Cardiac fibroblast (primary cell): ENCODE measurements around the gene SNRPE.
"Not testable (repeated sequence)": the region's sequence is repeated elsewhere in the genome, so short reads cannot be mapped to it uniquely, and the experiment has no call there.

Source experiments
- DNase-seq, 2 donors: peaks; one replicate each; pipeline versions ENCODE4 v3.0.0 to v3.0.0-alpha.2; 2010; ENCODE audit warnings: low read depth in 2 of 2
- H3K4me3 ChIP-seq, 2 donors: replicated peaks in 1 of 2; 1 replicate in 1 of 2; 2 replicates in 1 of 2; pipeline ENCODE4 v1.5.1; 2011; ENCODE audit warnings: low read depth in 2 of 2, low read length in 2 of 2, mild to moderate bottlenecking in 2 of 2, moderate library complexity in 1 of 2
- TF ChIP-seq, protein P1 (sequence below): IDR thresholded peaks from one replicate; pipeline ENCODE4 v1.5.1; 2011; ENCODE audit warnings: low read depth, mild to moderate bottlenecking, low read length, inconsistent platforms

SNRPE gene

DNA sequence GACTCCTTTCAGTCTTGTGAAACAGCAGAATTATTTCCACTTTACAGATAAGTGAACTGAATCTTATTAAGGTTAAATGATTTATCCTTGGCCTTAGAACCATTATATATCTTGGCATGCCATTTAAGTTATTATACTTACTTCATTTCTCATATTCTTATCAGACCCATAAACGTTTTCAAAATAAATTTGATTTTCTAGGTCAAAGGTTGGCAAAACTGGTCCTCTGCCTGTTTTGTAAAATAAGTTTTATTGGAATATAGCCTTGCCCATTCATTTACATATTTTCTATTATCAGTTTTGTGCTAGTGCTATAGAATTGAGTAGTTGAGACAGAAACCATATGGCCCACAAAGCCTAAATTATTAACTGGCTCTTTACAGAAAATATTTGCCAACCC, 32.9 kb upstream of the SNRPE start:
- TF ChIP-seq, protein P1, sequence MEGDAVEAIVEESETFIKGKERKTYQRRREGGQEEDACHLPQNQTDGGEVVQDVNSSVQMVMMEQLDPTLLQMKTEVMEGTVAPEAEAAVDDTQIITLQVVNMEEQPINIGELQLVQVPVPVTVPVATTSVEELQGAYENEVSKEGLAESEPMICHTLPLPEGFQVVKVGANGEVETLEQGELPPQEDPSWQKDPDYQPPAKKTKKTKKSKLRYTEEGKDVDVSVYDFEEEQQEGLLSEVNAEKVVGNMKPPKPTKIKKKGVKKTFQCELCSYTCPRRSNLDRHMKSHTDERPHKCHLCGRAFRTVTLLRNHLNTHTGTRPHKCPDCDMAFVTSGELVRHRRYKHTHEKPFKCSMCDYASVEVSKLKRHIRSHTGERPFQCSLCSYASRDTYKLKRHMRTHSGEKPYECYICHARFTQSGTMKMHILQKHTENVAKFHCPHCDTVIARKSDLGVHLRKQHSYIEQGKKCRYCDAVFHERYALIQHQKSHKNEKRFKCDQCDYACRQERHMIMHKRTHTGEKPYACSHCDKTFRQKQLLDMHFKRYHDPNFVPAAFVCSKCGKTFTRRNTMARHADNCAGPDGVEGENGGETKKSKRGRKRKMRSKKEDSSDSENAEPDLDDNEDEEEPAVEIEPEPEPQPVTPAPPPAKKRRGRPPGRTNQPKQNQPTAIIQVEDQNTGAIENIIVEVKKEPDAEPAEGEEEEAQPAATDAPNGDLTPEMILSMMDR = no peak
- DNase-seq = no peak

GRCh38 chr1:203829247-203829646, 32.2 kb upstream of the SNRPE start:
- DNase-seq = peak in 1 of 2 donors; percentile 36

More for the DNA sequence above, 32.9 kb upstream of the SNRPE start:
- H3K4me3 ChIP-seq = no peak overlapping the region

GRCh38 chr1:203835476-203835875, 25.9 kb upstream of the SNRPE start:
- TF ChIP-seq, protein P1 = peak; percentile 8
- no peak for DNase-seq
- H3K4me3 ChIP-seq = no peak overlapping the region

More at GRCh38 chr1:203829247-203829646, 32.2 kb upstream of the SNRPE start:
- not testable (repeated sequence) for H3K4me3 ChIP-seq

GRCh38 chr1:203839081-203839480, 22.3 kb upstream of the SNRPE start:
- H3K4me3 ChIP-seq = no peak overlapping the region
- TF ChIP-seq, protein P1 = no peak

GRCh38 chr1:203840208-203840808, 21.1 kb upstream of the SNRPE start:
- no peak overlapping the region for H3K4me3 ChIP-seq
- TF ChIP-seq, protein P1 = no peak
- DNase-seq = no peak

More at GRCh38 chr1:203839081-203839480, 22.3 kb upstream of the SNRPE start:
- peak; percentile 92 to 95 for DNase-seq

- TF ChIP-seq, protein P1 = no peak
Measured at GRCh38 chr1:203842559-203842876, 18.9 kb upstream of the SNRPE start.

GRCh38 chr1:203843435-203843834, 18.0 kb upstream of the SNRPE start:
- no peak overlapping the region for H3K4me3 ChIP-seq
- no peak for DNase-seq
- TF ChIP-seq, protein P1 = no peak

More at GRCh38 chr1:203842559-203842876, 18.9 kb upstream of the SNRPE start:
- no peak overlapping the region for H3K4me3 ChIP-seq
- no peak for DNase-seq

DNA sequence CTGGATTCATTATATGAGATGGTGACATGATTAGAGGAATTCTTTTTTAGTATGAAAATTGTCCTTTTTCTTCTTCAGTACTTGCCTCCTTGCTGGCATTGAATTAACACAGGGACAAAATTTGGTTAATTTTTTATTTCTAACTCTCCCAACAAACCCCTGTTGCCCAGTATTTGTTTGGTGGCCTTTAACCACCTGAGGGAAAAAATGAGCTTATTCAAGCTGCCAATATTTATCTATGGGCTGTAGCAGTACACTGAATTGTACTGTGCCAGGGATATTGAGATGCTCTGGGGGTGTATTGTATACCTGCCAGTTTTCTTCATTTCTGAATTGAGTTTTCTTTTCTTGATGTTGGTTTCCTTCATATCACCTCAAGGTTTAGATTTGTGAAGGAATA, 8.3 kb upstream of the SNRPE start:
- H3K4me3 ChIP-seq, DNase-seq: not testable (repeated sequence)
